CD4-positive, alpha-beta T cell treated with Interleukin-17A for 4 hours (primary cell): ENCODE measurements around the gene ATP5F1A.

ENCODE experiments used
- DNase-seq: peaks from one replicate; pipeline ENCODE4 v3.0.0-alpha.2; 2020; ENCODE audit warnings: mixed read lengths

ATP5F1A gene

GRCh38 chr18:46042571-46043123 is 55.4 kb downstream of the ATP5F1A start:
- no peak for DNase-seq

GRCh38 chr18:46040747-46041104 is 57.4 kb downstream of the ATP5F1A start:
- no peak for DNase-seq

GRCh38 chr18:46040033-46040746 is 57.9 kb downstream of the ATP5F1A start:
- no peak for DNase-seq

- no peak for DNase-seq
Observed at GRCh38 chr18:46037512-46038305, 60.4 kb downstream of the ATP5F1A start.

GRCh38 chr18:46035696-46036680 is 62.1 kb downstream of the ATP5F1A start:
- no peak for DNase-seq

- DNase-seq, result no peak
Observed at GRCh38 chr18:46034230-46034629, 63.9 kb downstream of the ATP5F1A start.

- DNase-seq, result no peak
Observed at GRCh38 chr18:46031741-46032140, 66.4 kb downstream of the ATP5F1A start.
